Activated T-cell treated with anti-CD3 and anti-CD28 coated beads, Interleukin-2, amount 50 U/mL, for 72 hours (primary cell): ENCODE measurements around the gene IFIT3. TPM values are rescaled to one million over a fixed set of nuclear protein-coding genes. Genes with fewer than 3 reads are reported as not detected.
"Not testable (repeated sequence)": the region's sequence is repeated elsewhere in the genome, so short reads cannot be mapped to it uniquely, and the experiment has no call there.

ENCODE experiments used
- ATAC-seq, 2 donors: fragments of 150-1000 bp; cut with Tn5 transposase; replicated peaks in 1 of 2; 2 replicates each; pipeline ENCODE4 v1.10.0; 2021; ENCODE audit warnings: moderate library complexity in 2 of 2, mild to moderate bottlenecking in 1 of 2
- DNase-seq, 2 donors: peaks; one replicate each; pipeline ENCODE4 v3.0.0; 2021 to 2022; ENCODE audit warnings: mixed read lengths in 1 of 2
- H3K27ac Mint-ChIP-seq: one replicate; pipeline ENCODE4 v1.8.0; 2022; ENCODE audit warnings: mild to moderate bottlenecking, moderate library complexity, mixed read lengths
- H3K27me3 Mint-ChIP-seq: one replicate; pipeline ENCODE4 v1.8.0; 2022; ENCODE audit warnings: low read depth, mixed read lengths
- H3K36me3 Mint-ChIP-seq, 2 donors: one replicate each; pipeline ENCODE4 v1.8.0; 2022; ENCODE audit warnings: mixed read lengths in 2 of 2, mild to moderate bottlenecking in 1 of 2; ENCODE audit not compliant: insufficient read depth in 2 of 2
- H3K4me1 Mint-ChIP-seq: one replicate; pipeline ENCODE4 v1.8.0; 2022; ENCODE audit warnings: low read depth, mixed read lengths
- H3K4me3 Mint-ChIP-seq, 2 donors: one replicate each; pipeline ENCODE4 v1.8.0; 2022; ENCODE audit warnings: mild to moderate bottlenecking in 2 of 2, mixed read lengths in 2 of 2, moderate library complexity in 2 of 2
- H3K9me3 Mint-ChIP-seq, 2 donors: one replicate each; pipeline ENCODE4 v1.8.0; 2022; ENCODE audit warnings: mixed read lengths in 2 of 2
- total RNA-seq, 2 donors: library from RNA; stranded (reverse); gene quantifications; one replicate each; pipeline ENCODE4 v1.2.3, GENCODE V29; 2022

IFIT3 gene
- total RNA-seq, result 10 to 100 TPM in 1 of 2 donors, 1 to 10 TPM in 1; 6.7 to 19.5 TPM

DNA sequence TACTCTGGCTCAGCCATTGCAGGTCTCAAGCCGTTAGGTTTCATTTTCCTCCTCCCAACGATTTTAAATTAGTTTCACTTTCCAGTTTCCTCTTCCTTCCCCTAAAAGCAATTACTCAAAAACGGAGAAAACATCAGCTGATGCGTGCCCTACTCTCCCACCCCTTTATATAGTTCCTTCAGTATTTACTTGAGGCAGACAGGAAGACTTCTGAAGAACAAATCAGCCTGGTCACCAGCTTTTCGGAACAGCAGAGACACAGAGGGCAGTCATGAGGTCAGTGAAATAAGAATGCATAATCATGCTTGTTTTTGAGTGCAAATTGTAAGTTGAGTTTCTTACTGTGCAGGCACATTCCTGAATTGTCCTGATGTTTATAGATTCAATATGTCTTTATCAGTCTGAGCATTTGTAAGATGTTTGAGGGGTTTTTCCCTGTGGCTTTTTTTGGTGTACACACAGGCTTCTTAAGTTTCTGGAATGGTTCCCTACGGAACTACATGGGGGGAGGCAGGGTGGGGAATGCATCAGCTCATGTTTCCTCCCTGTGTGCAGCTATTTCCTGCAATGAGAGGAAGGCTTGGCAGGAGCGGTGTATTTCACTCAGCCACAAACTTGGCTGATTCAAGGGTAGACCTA lies at the start of gene IFIT3:
TSS of gene IFIT3 (plus strand) at position 195 of the 639 bp plus-strand sequence. CDS start at position 272, 77 bp downstream.
- H3K27me3 Mint-ChIP-seq, result peaks cover 62% of the 10 kb centered on the region
- peaks cover 0 to 2% of the 10 kb centered on the region in 2 donors for H3K36me3 Mint-ChIP-seq
- ATAC-seq, result peak; percentile 27 to 55
- peaks cover 0 to 3% of the 10 kb centered on the region in 2 donors for H3K9me3 Mint-ChIP-seq
- no peak for DNase-seq
- peaks cover 47% of the 10 kb centered on the region for H3K4me1 Mint-ChIP-seq
- peak within 1 kb of the TSS; percentile 61 for H3K27ac Mint-ChIP-seq
- peak within 1 kb of the TSS; percentile 62 to 88 for H3K4me3 Mint-ChIP-seq

DNA sequence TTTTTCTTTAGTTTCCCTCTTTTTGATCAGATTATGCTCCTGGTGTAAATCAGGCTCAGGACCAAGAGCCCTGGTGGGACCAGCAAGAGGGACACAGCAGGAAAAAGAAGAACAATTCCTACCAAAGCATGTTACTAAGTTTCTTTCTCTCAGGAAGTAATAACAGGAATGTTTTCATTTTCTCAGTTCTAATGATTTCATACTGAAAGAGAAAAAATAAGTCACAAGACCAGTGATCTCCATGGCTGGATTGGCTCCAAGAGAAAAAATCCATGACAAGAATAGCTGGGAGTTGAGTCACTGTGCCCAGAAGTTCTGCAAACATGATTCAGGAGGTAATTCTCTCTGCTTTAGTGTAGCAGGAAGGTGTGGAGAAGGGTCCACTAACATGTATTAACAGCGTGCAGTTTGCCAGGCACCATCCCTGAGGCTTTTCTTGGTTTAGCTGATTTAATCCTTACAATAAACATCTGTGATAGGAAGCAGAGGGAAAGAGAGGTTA lies 49.7 kb upstream of the IFIT3 start:
- H3K4me1 Mint-ChIP-seq, result no peaks in the 10 kb centered on the region
- H3K4me3 Mint-ChIP-seq, result no peak overlapping the region
- H3K9me3 Mint-ChIP-seq, result no peaks in the 10 kb centered on the region
- ATAC-seq (no peak), DNase-seq (no peak)
- peaks cover 5% of the 10 kb centered on the region for H3K27me3 Mint-ChIP-seq
- H3K27ac Mint-ChIP-seq, result no peak overlapping the region
- H3K36me3 Mint-ChIP-seq, result no peaks in the 10 kb centered on the region

DNA sequence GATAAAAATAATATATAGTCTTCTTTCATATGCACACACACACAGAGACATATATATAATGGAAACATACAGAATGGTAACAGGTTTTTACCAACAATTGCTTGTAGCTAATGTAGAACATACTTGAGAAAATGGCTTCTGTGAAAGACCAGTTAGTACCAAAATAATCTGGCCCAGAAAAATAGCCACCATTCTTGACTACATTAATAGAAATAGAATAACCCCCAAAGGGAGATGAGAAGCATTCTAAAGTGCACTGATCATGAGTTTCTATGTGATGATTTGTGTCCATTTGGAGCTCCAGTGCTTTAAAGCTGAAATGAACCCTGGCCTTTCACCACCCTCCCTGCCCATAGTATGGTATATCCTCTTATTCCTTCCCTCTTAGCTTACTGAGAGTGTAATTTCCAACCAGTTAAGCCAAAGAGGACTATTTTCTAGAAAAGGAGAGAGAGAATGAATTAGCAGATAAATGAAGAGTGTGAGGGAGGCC lies 48.9 kb upstream of the IFIT3 start:
- Mint-ChIP-seq H3K4me3 (no peak overlapping the region), H3K9me3 (no peaks in the 10 kb centered on the region), H3K27me3 (no peaks in the 10 kb centered on the region), H3K4me1 (no peaks in the 10 kb centered on the region), H3K36me3 (no peaks in the 10 kb centered on the region), H3K27ac (no peak overlapping the region)
- DNase-seq (no peak), ATAC-seq (no peak)

DNA sequence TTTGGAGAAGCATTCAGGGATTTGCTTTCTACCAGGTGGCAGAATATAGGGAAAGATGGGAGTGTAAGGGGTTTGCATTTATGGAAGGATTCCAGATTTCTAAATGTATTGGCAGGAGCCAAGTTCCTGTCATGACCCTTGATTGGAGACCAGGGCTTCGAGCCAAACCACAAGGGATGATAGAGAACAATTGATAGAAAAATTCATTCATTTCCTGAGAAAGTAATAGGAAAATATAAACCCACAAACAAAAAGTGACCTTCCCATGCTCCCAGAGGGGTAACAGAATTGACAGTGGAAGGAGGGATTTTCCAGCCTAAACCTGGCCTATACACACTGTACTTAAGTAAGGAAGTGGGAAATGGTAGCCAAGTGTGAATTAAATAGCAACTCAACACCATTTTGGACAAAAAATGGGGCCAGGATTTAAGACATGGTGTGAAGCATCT lies 48.4 kb upstream of the IFIT3 start:
- no peak overlapping the region for H3K27ac Mint-ChIP-seq
- no peaks in the 10 kb centered on the region for H3K9me3 Mint-ChIP-seq
- H3K4me3 Mint-ChIP-seq, result no peak overlapping the region
- H3K4me1 Mint-ChIP-seq, result no peaks in the 10 kb centered on the region
- ATAC-seq (no peak), DNase-seq (no peak)
- no peaks in the 10 kb centered on the region for H3K27me3 Mint-ChIP-seq
- H3K36me3 Mint-ChIP-seq, result no peaks in the 10 kb centered on the region

- H3K27ac Mint-ChIP-seq, result no peak overlapping the region
- H3K4me1 Mint-ChIP-seq, result no peaks in the 10 kb centered on the region
- H3K9me3 Mint-ChIP-seq, result no peaks in the 10 kb centered on the region
- no peak for ATAC-seq
- no peak for DNase-seq
- H3K36me3 Mint-ChIP-seq, result no peaks in the 10 kb centered on the region
- no peak overlapping the region for H3K4me3 Mint-ChIP-seq
- H3K27me3 Mint-ChIP-seq, result no peaks in the 10 kb centered on the region
These were observed 47.3 kb upstream of the IFIT3 start for GRCh38 chr10:89280508-89280907.

GRCh38 chr10:89281606-89282395 lies 46.0 kb upstream of the IFIT3 start:
- H3K36me3 Mint-ChIP-seq, result no peaks in the 10 kb centered on the region
- no peaks in the 10 kb centered on the region for H3K9me3 Mint-ChIP-seq
- ATAC-seq (no peak), DNase-seq (no peak)
- no peak overlapping the region for H3K27ac Mint-ChIP-seq
- H3K4me3 Mint-ChIP-seq, result no peak overlapping the region
- no peaks in the 10 kb centered on the region for H3K27me3 Mint-ChIP-seq
- H3K4me1 Mint-ChIP-seq, result no peaks in the 10 kb centered on the region

GRCh38 chr10:89283025-89283935 lies 44.5 kb upstream of the IFIT3 start:
- DNase-seq (no peak), ATAC-seq (no peak)
- Mint-ChIP-seq H3K27me3 (no peaks in the 10 kb centered on the region), H3K9me3 (no peaks in the 10 kb centered on the region), H3K4me1 (no peaks in the 10 kb centered on the region), H3K4me3 (no peak overlapping the region), H3K27ac (no peak overlapping the region), H3K36me3 (no peaks in the 10 kb centered on the region)

DNA sequence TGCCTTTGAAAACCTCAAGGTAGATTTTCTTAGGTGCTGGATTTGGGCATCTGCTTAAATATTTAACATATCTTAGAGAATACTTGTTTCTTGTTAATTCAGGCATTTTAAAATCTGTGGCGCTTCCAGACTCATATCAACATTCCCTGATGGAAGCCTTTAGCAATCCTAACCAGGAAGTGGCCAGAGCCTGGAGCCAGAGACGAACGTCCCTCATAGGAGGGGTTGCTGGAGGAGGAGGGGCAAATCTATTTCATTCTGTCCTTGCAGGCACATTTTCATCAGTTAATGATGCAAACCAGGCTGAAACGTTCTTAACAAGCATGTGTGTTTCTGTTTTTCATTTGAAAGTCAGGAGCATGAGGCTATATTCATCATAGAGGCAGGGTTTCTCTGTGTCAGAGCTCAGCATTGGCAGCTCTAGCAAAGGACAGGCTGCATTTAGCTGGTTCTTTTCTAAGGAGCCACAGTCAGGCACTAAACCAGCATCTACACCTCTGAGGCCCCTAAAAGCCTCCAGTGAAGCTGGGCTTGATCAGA lies 43.8 kb upstream of the IFIT3 start:
- Mint-ChIP-seq H3K4me3 (no peak overlapping the region), H3K9me3 (no peaks in the 10 kb centered on the region), H3K27ac (no peak overlapping the region), H3K36me3 (no peaks in the 10 kb centered on the region), H3K4me1 (no peaks in the 10 kb centered on the region), H3K27me3 (no peaks in the 10 kb centered on the region)
- DNase-seq, result no peak
- no peak for ATAC-seq

DNA sequence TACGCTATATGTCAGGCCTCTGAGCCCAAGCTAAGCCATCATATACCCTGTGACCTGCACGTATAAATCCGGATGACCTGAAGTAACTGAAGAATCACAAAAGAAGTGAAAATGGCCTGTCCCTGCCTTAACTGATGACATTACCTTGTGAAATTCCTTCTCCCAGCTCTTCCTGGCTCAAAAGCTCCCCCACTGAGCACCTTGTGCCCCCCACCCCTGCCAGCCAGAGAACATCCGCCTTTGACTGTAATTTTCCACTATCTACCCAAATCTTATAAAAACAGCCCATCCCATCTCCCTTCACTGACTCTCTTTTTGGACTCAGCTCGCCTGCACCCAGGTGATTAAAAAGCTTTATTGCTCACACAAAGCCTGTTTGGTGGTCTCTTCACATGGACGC lies 43.1 kb upstream of the IFIT3 start:
- not testable (repeated sequence) for H3K36me3 Mint-ChIP-seq, H3K4me3 Mint-ChIP-seq

GRCh38 chr10:89285303-89285702 lies 42.5 kb upstream of the IFIT3 start:
- H3K27ac Mint-ChIP-seq, result peak overlapping the region; percentile 13
- not testable (repeated sequence) for H3K9me3 Mint-ChIP-seq, H3K4me1 Mint-ChIP-seq, DNase-seq, H3K36me3 Mint-ChIP-seq, H3K27me3 Mint-ChIP-seq, H3K4me3 Mint-ChIP-seq, ATAC-seq

More for the DNA sequence above, 43.1 kb upstream of the IFIT3 start:
- not testable (repeated sequence) for H3K27me3 Mint-ChIP-seq, H3K27ac Mint-ChIP-seq, DNase-seq, H3K9me3 Mint-ChIP-seq, H3K4me1 Mint-ChIP-seq, ATAC-seq

GRCh38 chr10:89294721-89295239 lies 33.0 kb upstream of the IFIT3 start:
- H3K4me3 Mint-ChIP-seq, result no peak overlapping the region
- DNase-seq (no peak), ATAC-seq (no peak)
- peaks cover 6% of the 10 kb centered on the region for H3K4me1 Mint-ChIP-seq
- H3K27ac Mint-ChIP-seq, result no peak overlapping the region
- peaks cover 6 to 8% of the 10 kb centered on the region in 2 donors for H3K36me3 Mint-ChIP-seq
- peaks cover 1 to 3% of the 10 kb centered on the region in 2 donors for H3K9me3 Mint-ChIP-seq
- H3K27me3 Mint-ChIP-seq, result no peaks in the 10 kb centered on the region

DNA sequence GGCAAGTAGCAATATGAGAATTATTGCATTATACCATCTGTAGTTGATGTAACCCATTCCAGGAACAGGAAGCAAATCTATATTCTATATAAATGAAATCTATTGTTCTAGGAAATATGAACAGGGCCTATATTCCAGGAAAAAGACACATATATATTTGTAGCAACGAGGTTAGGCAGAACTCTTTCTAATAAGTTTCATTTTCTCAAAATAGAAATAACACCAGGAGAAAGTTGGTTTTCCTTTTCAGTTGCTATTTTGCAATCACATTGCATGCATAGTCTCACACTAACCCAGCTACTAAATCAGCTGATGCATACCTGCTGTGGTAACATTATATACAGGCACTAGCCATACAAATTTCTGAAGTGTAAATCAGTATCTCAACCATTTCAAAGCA lies 32.2 kb upstream of the IFIT3 start:
- no peak overlapping the region for H3K27ac Mint-ChIP-seq
- H3K4me1 Mint-ChIP-seq, result peaks cover 6% of the 10 kb centered on the region
- peaks cover 1 to 3% of the 10 kb centered on the region in 2 donors for H3K9me3 Mint-ChIP-seq
- peaks cover 6 to 8% of the 10 kb centered on the region in 2 donors for H3K36me3 Mint-ChIP-seq
- H3K27me3 Mint-ChIP-seq, result no peaks in the 10 kb centered on the region
- H3K4me3 Mint-ChIP-seq, result peak overlapping the region in 1 of 2 donors; percentile 43
- ATAC-seq (peak; percentile 57 to 69), DNase-seq (no peak)
